ENCODE measurements around the gene S1PR4. TPM values are rescaled to one million over a fixed set of nuclear protein-coding genes. Genes with fewer than 3 reads are reported as not detected.

Gene S1PR4
- total and polyA plus RNA-seq, 4 donors, result 7.3 to 40.5 (median 16.8) TPM

GRCh38 chr19:3136684-3137055 lies 41.9 kb upstream of the S1PR4 start:
- H3K27ac ChIP-seq (ENCODE audit: low read depth in 1 of 2, low read length in 1 of 2), result peak overlapping the region in 1 of 2 donors; percentile 76
- ATAC-seq (ENCODE audit: insufficient read depth, low FRiP score), result no peak
- peak overlapping the region; percentile 40 for H3K4me3 ChIP-seq
- no peak for DNase-seq
- no peaks in the 10 kb centered on the region for H3K9me3 ChIP-seq (ENCODE audit: control insufficient read depth in 4 of 4, insufficient read depth in 3 of 4, low read length in 3 of 4)
- no peaks in the 10 kb centered on the region for H3K36me3 ChIP-seq (ENCODE audit: control insufficient read depth in 4 of 4, insufficient read depth in 4 of 4, low read length in 4 of 4)
- WGBS, 2 donors, result 32 to 63% methylated on average over 16 of the region's 16 CpGs
- H3K9ac ChIP-seq (ENCODE audit: insufficient read depth in 1 of 2, low read length in 2 of 2), result no peak overlapping the region
- H3K27me3 ChIP-seq (ENCODE audit: control insufficient read depth in 3 of 3, insufficient read depth in 3 of 3, low read length in 2 of 3), result no peaks in the 10 kb centered on the region
- H3K4me1 ChIP-seq (ENCODE audit: control insufficient read depth in 5 of 5, insufficient read depth in 5 of 5, low read length in 5 of 5), result peaks cover 0 to 12% (median 2%) of the 10 kb centered on the region in 5 donors
- no peak for TF ChIP-seq CTCF (IDR thresholded peaks at IDR 0.05; ENCODE audit: control extremely low read depth, extremely low read depth)

GRCh38 chr19:3137119-3137518 lies 41.5 kb upstream of the S1PR4 start:
- H3K4me3 ChIP-seq, result no peak overlapping the region
- no peaks in the 10 kb centered on the region for H3K9me3 ChIP-seq (ENCODE audit: control insufficient read depth in 4 of 4, insufficient read depth in 3 of 4, low read length in 3 of 4)
- peak; percentile 48 to 83 (median 61) for DNase-seq
- H3K27ac ChIP-seq (ENCODE audit: low read depth in 1 of 2, low read length in 1 of 2), result peak overlapping the region in 1 of 2 donors; percentile 76
- no peak for TF ChIP-seq CTCF (IDR thresholded peaks at IDR 0.05; ENCODE audit: control extremely low read depth, extremely low read depth)
- ATAC-seq (ENCODE audit: insufficient read depth, low FRiP score), result no peak
- 17 to 28% methylated on average over 7 of the region's 7 CpGs for WGBS, 2 donors
- no peak overlapping the region for H3K9ac ChIP-seq (ENCODE audit: insufficient read depth in 1 of 2, low read length in 2 of 2)
- H3K4me1 ChIP-seq (ENCODE audit: control insufficient read depth in 5 of 5, insufficient read depth in 5 of 5, low read length in 5 of 5), result peaks cover 0 to 13% (median 3%) of the 10 kb centered on the region in 5 donors
- H3K27me3 ChIP-seq (ENCODE audit: control insufficient read depth in 3 of 3, insufficient read depth in 3 of 3, low read length in 2 of 3), result no peaks in the 10 kb centered on the region
- no peaks in the 10 kb centered on the region for H3K36me3 ChIP-seq (ENCODE audit: control insufficient read depth in 4 of 4, insufficient read depth in 4 of 4, low read length in 4 of 4)

- no peak overlapping the region for H3K27ac ChIP-seq (ENCODE audit: low read depth in 1 of 2, low read length in 1 of 2)
- DNase-seq (no peak), ATAC-seq (ENCODE audit: insufficient read depth, low FRiP score) (no peak)
- no peaks in the 10 kb centered on the region for H3K27me3 ChIP-seq (ENCODE audit: control insufficient read depth in 3 of 3, insufficient read depth in 3 of 3, low read length in 2 of 3)
- 57 to 82% methylated on average over 15 of the region's 15 CpGs for WGBS, 2 donors
- no peaks in the 10 kb centered on the region for H3K36me3 ChIP-seq (ENCODE audit: control insufficient read depth in 4 of 4, insufficient read depth in 4 of 4, low read length in 4 of 4)
- no peaks in the 10 kb centered on the region for H3K9me3 ChIP-seq (ENCODE audit: control insufficient read depth in 4 of 4, insufficient read depth in 3 of 4, low read length in 3 of 4)
- H3K9ac ChIP-seq (ENCODE audit: insufficient read depth in 1 of 2, low read length in 2 of 2), result no peak overlapping the region
- peaks cover 0 to 17% (median 3%) of the 10 kb centered on the region in 5 donors for H3K4me1 ChIP-seq (ENCODE audit: control insufficient read depth in 5 of 5, insufficient read depth in 5 of 5, low read length in 5 of 5)
- TF ChIP-seq CTCF (IDR thresholded peaks at IDR 0.05; ENCODE audit: control extremely low read depth, extremely low read depth), result no peak
- no peak overlapping the region for H3K4me3 ChIP-seq
These were observed 40.3 kb upstream of the S1PR4 start for GRCh38 chr19:3138268-3138667.

GRCh38 chr19:3140667-3141038 lies 37.9 kb upstream of the S1PR4 start:
- peaks cover 0 to 17% (median 3%) of the 10 kb centered on the region in 5 donors for H3K4me1 ChIP-seq (ENCODE audit: control insufficient read depth in 5 of 5, insufficient read depth in 5 of 5, low read length in 5 of 5)
- no peak overlapping the region for H3K9ac ChIP-seq (ENCODE audit: insufficient read depth in 1 of 2, low read length in 2 of 2)
- no peak for TF ChIP-seq CTCF (IDR thresholded peaks at IDR 0.05; ENCODE audit: control extremely low read depth, extremely low read depth)
- peak overlapping the region in 1 of 2 donors; percentile 97 for H3K27ac ChIP-seq (ENCODE audit: low read depth in 1 of 2, low read length in 1 of 2)
- DNase-seq (no peak), ATAC-seq (ENCODE audit: insufficient read depth, low FRiP score) (no peak)
- no peaks in the 10 kb centered on the region for H3K27me3 ChIP-seq (ENCODE audit: control insufficient read depth in 3 of 3, insufficient read depth in 3 of 3, low read length in 2 of 3)
- no peaks in the 10 kb centered on the region for H3K36me3 ChIP-seq (ENCODE audit: control insufficient read depth in 4 of 4, insufficient read depth in 4 of 4, low read length in 4 of 4)
- H3K4me3 ChIP-seq, result no peak overlapping the region
- no peaks in the 10 kb centered on the region for H3K9me3 ChIP-seq (ENCODE audit: control insufficient read depth in 4 of 4, insufficient read depth in 3 of 4, low read length in 3 of 4)

All from lung (tissue), 12 donors.